Glutamatergic neuron (in vitro differentiated cells): ENCODE data around the gene GRB14. TPM values are rescaled to one million over a fixed set of nuclear protein-coding genes. Genes with fewer than 3 reads are reported as not detected.

Source experiments
- DNase-seq: peaks from one replicate; pipeline ENCODE4 v3.0.0; 2022
- H3K27ac Mint-ChIP-seq: one replicate; pipeline ENCODE4 v1.8.0; 2020; ENCODE audit warnings: mild to moderate bottlenecking, mixed read lengths, inconsistent platforms; ENCODE audit not compliant: unreplicated experiment
- H3K27me3 Mint-ChIP-seq: one replicate; pipeline ENCODE4 v1.8.0; 2020; ENCODE audit warnings: mild to moderate bottlenecking, moderate library complexity, mixed read lengths, inconsistent platforms; ENCODE audit not compliant: unreplicated experiment
- H3K36me3 Mint-ChIP-seq: one replicate; pipeline ENCODE4 v1.8.0; 2020; ENCODE audit warnings: mild to moderate bottlenecking, mixed read lengths, inconsistent platforms; ENCODE audit not compliant: unreplicated experiment
- H3K4me1 Mint-ChIP-seq: one replicate; pipeline ENCODE4 v1.8.0; 2020; ENCODE audit warnings: mild to moderate bottlenecking, low read depth, mixed read lengths, inconsistent platforms; ENCODE audit not compliant: unreplicated experiment
- H3K4me3 Mint-ChIP-seq: one replicate; pipeline ENCODE4 v1.8.0; 2020; ENCODE audit warnings: mild to moderate bottlenecking, mixed read lengths, inconsistent platforms; ENCODE audit not compliant: unreplicated experiment
- H3K9me3 Mint-ChIP-seq: one replicate; pipeline ENCODE4 v1.8.0; 2020; ENCODE audit warnings: mild to moderate bottlenecking, moderate library complexity, mixed read lengths, inconsistent platforms; ENCODE audit not compliant: unreplicated experiment
- total RNA-seq: library from RNA; stranded (reverse); fragmentation: NEBNext Ultra II Directional; extraction: Animal tissue kit (Norgen Biotek cat#: 25700); gene quantifications from one replicate; pipeline ENCODE4 v1.2.1, GENCODE V29; 2021; ENCODE audit not compliant: unreplicated experiment
- TF ChIP-seq, protein P1 (sequence below): fragments of 200-600 bp; sonication (generic); IDR thresholded peaks from one replicate; pipeline ENCODE4 v1.5.0; 2021; ENCODE audit not compliant: partially characterized antibody, unreplicated experiment

GRB14 gene
- total RNA-seq, 1 donor from 2014 or later: 0.83 TPM

GRCh38 chr2:164457271-164457670, 164.0 kb downstream of the GRB14 start:
- TF ChIP-seq, protein P1, sequence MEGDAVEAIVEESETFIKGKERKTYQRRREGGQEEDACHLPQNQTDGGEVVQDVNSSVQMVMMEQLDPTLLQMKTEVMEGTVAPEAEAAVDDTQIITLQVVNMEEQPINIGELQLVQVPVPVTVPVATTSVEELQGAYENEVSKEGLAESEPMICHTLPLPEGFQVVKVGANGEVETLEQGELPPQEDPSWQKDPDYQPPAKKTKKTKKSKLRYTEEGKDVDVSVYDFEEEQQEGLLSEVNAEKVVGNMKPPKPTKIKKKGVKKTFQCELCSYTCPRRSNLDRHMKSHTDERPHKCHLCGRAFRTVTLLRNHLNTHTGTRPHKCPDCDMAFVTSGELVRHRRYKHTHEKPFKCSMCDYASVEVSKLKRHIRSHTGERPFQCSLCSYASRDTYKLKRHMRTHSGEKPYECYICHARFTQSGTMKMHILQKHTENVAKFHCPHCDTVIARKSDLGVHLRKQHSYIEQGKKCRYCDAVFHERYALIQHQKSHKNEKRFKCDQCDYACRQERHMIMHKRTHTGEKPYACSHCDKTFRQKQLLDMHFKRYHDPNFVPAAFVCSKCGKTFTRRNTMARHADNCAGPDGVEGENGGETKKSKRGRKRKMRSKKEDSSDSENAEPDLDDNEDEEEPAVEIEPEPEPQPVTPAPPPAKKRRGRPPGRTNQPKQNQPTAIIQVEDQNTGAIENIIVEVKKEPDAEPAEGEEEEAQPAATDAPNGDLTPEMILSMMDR: no peak
- DNase-seq: no peak
- no peak overlapping the region for H3K27ac Mint-ChIP-seq
- no peaks in the 10 kb centered on the region for H3K36me3 Mint-ChIP-seq
- H3K9me3 Mint-ChIP-seq: peaks cover 2% of the 10 kb centered on the region
- H3K4me3 Mint-ChIP-seq: no peak overlapping the region
- H3K4me1 Mint-ChIP-seq: no peaks in the 10 kb centered on the region
- H3K27me3 Mint-ChIP-seq: peaks cover 4% of the 10 kb centered on the region

- H3K27ac Mint-ChIP-seq: no peak overlapping the region
- H3K9me3 Mint-ChIP-seq: peaks cover 2% of the 10 kb centered on the region
- no peak overlapping the region for H3K4me3 Mint-ChIP-seq
- TF ChIP-seq, protein P1: no peak
- peaks cover 4% of the 10 kb centered on the region for H3K27me3 Mint-ChIP-seq
- H3K4me1 Mint-ChIP-seq: no peaks in the 10 kb centered on the region
- no peaks in the 10 kb centered on the region for H3K36me3 Mint-ChIP-seq
- DNase-seq: no peak
These were observed 164.7 kb downstream of the GRB14 start for GRCh38 chr2:164456619-164457018.

DNA sequence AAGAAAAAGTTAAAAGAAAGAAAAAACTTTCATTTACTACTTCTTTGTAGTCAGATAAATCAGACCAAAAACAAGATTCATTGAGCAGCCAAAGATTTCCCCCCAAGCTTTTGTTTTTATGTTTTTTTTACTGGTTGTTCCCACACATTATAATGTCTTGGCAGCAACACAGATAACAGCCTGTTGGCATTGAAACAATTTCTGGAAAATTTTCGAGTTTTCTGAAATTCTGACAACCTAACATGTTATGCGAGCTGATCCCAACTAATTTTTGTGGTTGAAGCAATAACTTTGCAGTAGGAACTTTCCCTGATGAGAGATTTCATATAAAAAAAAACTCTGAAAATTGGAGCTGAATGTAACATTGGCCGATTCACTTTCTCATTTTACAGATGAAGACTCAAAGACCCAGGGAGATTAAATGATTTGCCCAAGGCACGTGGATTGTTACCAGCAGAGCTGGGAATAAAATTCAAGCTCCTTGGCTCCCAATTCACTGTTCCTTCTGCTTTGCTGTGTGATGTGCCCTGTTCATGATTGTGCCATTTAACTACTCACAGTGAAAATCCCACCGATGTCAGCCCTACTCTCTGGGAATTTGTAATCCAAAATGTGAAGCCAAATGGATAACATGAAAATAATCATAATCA, 167.5 kb downstream of the GRB14 start:
- DNase-seq: no peak
- Mint-ChIP-seq H3K4me3 (no peak overlapping the region), H3K9me3 (no peaks in the 10 kb centered on the region), H3K4me1 (no peaks in the 10 kb centered on the region), H3K27me3 (no peaks in the 10 kb centered on the region), H3K36me3 (no peaks in the 10 kb centered on the region), H3K27ac (no peak overlapping the region)
- TF ChIP-seq, protein P1: no peak

- DNase-seq: no peak
- TF ChIP-seq, protein P1: no peak
- H3K9me3 Mint-ChIP-seq: no peaks in the 10 kb centered on the region
- no peak overlapping the region for H3K27ac Mint-ChIP-seq
- peaks cover 5% of the 10 kb centered on the region for H3K4me1 Mint-ChIP-seq
- H3K4me3 Mint-ChIP-seq: no peak overlapping the region
- no peaks in the 10 kb centered on the region for H3K36me3 Mint-ChIP-seq
- no peaks in the 10 kb centered on the region for H3K27me3 Mint-ChIP-seq
These were observed 171.0 kb downstream of the GRB14 start for GRCh38 chr2:164450278-164450677.

DNA sequence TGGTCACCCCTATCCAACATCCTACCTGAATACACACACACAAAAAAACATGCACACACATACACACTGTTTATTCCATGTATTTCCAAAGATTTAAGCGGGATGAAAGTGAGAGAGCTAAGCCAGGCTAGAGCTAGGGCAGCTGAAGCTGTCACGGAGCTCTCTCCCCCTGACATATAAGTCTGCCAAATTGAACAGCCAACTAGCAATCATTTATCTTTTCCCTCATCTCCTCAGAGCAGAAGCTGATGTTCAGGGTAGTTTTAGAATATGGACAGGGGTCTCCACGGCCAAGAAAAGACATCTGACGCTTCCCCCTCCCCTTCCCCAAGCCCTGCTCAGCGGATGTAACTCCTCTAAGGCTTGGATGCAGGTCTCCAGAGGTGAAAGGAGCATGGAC, 171.6 kb downstream of the GRB14 start:
- Mint-ChIP-seq H3K36me3 (no peaks in the 10 kb centered on the region), H3K27me3 (no peaks in the 10 kb centered on the region), H3K4me1 (peaks cover 5% of the 10 kb centered on the region), H3K4me3 (no peak overlapping the region), H3K27ac (no peak overlapping the region), H3K9me3 (no peaks in the 10 kb centered on the region)
- TF ChIP-seq, protein P1: no peak
- no peak for DNase-seq
